H1 (cell line): ENCODE measurements around the gene VIPR1. TPM values are rescaled to one million over a fixed set of nuclear protein-coding genes. Genes with fewer than 3 reads are reported as not detected.

Experiments
- CTCF ChIA-PET: fragments of 300-600 bp; sonication (Branson Sonifier 250); formaldehyde crosslinking; loops from one replicate; lab custom pipeline; 2021; ENCODE audit not compliant: partially characterized antibody; lab: Charles Lee
- POLR2A ChIA-PET: fragments of 300-600 bp; sonication (Branson Sonifier 250); formaldehyde crosslinking; loops from one replicate; lab custom pipeline; 2021; ENCODE audit warnings: inconsistent platforms; ENCODE audit not compliant: partially characterized antibody; lab: Charles Lee
- DNase-seq, 2 experiments: peaks; one replicate each; pipeline versions ENCODE4 v3.0.0 to v3.0.0-alpha.2; 2010 to 2022; ENCODE audit warnings: low spot score in 2 of 2, low read depth in 1 of 2, mixed read lengths in 1 of 2
- FAIRE-seq: peaks from 2 replicates; lab custom pipeline; 2011; peaks lifted over from hg19 to GRCh38; lab: Jason Lieb, UNC
- H2AFZ ChIP-seq: 2 replicates; pipeline ENCODE4 v1.8.1; 2012; ENCODE audit warnings: low read length, inconsistent platforms
- H2AK5ac ChIP-seq: 2 replicates; pipeline ENCODE4 v1.6.1; 2013; ENCODE audit warnings: low read depth, low read length
- H2BK120ac ChIP-seq: replicated peaks from 2 replicates; pipeline ENCODE3; 2013; ENCODE audit warnings: low read depth, low read length, inconsistent platforms
- H2BK12ac ChIP-seq: 2 replicates; pipeline ENCODE4 v1.6.1; 2013; ENCODE audit warnings: low read depth, low read length
- H2BK15ac ChIP-seq: 2 replicates; pipeline ENCODE4 v1.6.1; 2013; ENCODE audit warnings: low read length
- H2BK20ac ChIP-seq: 2 replicates; pipeline ENCODE4 v1.6.1; 2013; ENCODE audit warnings: low read length
- H2BK5ac ChIP-seq: 2 replicates; pipeline ENCODE4 v1.6.1; 2013; ENCODE audit warnings: low read depth, low read length
- H3K14ac ChIP-seq: 2 replicates; pipeline ENCODE4 v1.6.1; 2013; ENCODE audit warnings: inconsistent platforms; ENCODE audit not compliant: insufficient read length
- H3K18ac ChIP-seq: 2 replicates; pipeline ENCODE4 v1.6.1; 2013; ENCODE audit warnings: low read length; ENCODE audit errors: extremely low read depth
- H3K23ac ChIP-seq: 2 replicates; pipeline ENCODE4 v1.6.1; 2013; ENCODE audit warnings: inconsistent platforms; ENCODE audit not compliant: insufficient read length
- H3K23me2 ChIP-seq: 2 replicates; pipeline ENCODE4 v1.6.1; 2013; ENCODE audit warnings: low read depth, low read length
- H3K27ac ChIP-seq: 2 replicates; pipeline ENCODE4 v1.6.1; 2011; ENCODE audit warnings: low read depth, low read length, inconsistent platforms
- H3K27me3 ChIP-seq, 4 experiments: replicated peaks in 1 of 4; 1 replicate in 1 of 4; 2 replicates in 3 of 4; pipeline versions ENCODE4 v1.6.1 to v1.8.1; 2011 to 2013; ENCODE audit warnings: low read length in 3 of 4, mild to moderate bottlenecking in 3 of 4, inconsistent platforms in 2 of 4, mixed read lengths in 2 of 4, moderate library complexity in 1 of 4; ENCODE audit not compliant: control insufficient read depth in 3 of 4, insufficient read depth in 3 of 4; ENCODE audit errors: extremely low read depth in 1 of 4
- H3K36me3 ChIP-seq, 4 experiments: 2 replicates each; pipeline versions ENCODE4 v1.6.1 to v1.8.1; 2011 to 2013; ENCODE audit warnings: mild to moderate bottlenecking in 4 of 4, low read length in 3 of 4, moderate library complexity in 2 of 4, control low read depth in 1 of 4, inconsistent platforms in 1 of 4; ENCODE audit not compliant: insufficient read depth in 4 of 4, control insufficient read depth in 2 of 4
- H3K4ac ChIP-seq: replicated peaks from 2 replicates; pipeline ENCODE3; 2013; ENCODE audit warnings: low read length, low read depth, mixed read lengths, inconsistent platforms; ENCODE audit not compliant: insufficient read length
- H3K4me1 ChIP-seq, 4 experiments: replicated peaks in 1 of 4; 1 replicate in 1 of 4; 2 replicates in 3 of 4; pipeline versions ENCODE4 v1.6.1 to v1.8.1; 2011 to 2013; ENCODE audit warnings: low read length in 3 of 4, inconsistent platforms in 2 of 4, mixed read lengths in 1 of 4; ENCODE audit not compliant: insufficient read depth in 4 of 4, control insufficient read depth in 3 of 4
- H3K4me2 ChIP-seq, 2 experiments: 2 replicates each; pipeline versions ENCODE4 v1.6.1 to v1.8.1; 2011 to 2013; ENCODE audit warnings: low read depth in 2 of 2, low read length in 2 of 2, control low read depth in 1 of 2, inconsistent platforms in 1 of 2, mild to moderate bottlenecking in 1 of 2; ENCODE audit not compliant: insufficient read depth in 1 of 2
- H3K4me3 ChIP-seq, 4 experiments: fragments of 200-600, 300-600 bp in 1 of 4; sonication (generic), shearing (Covaris generic), sonication (Bioruptor Twin) in 1 of 4; 2 replicates each; pipeline versions ENCODE4 v1.5.1 to v1.8.1; 2011 to 2016; ENCODE audit warnings: low read length in 4 of 4, low read depth in 3 of 4, control low read depth in 2 of 4, inconsistent platforms in 2 of 4, mild to moderate bottlenecking in 2 of 4, mixed read lengths in 1 of 4, moderate library complexity in 1 of 4; ENCODE audit not compliant: insufficient read depth in 2 of 4; ENCODE audit errors: extremely low read depth in 1 of 4
- H3K56ac ChIP-seq: replicated peaks from 2 replicates; pipeline ENCODE3; 2013; ENCODE audit warnings: low read depth, mild to moderate bottlenecking, mixed read lengths, low read length, inconsistent platforms; ENCODE audit not compliant: insufficient read length
- H3K79me1 ChIP-seq: 2 replicates; pipeline ENCODE4 v1.6.1; 2013; ENCODE audit warnings: low read depth, low read length, control low read depth
- H3K79me2 ChIP-seq, 2 experiments: 2 replicates each; pipeline versions ENCODE4 v1.6.1 to v1.8.1; 2012 to 2013; ENCODE audit warnings: low read length in 2 of 2, mild to moderate bottlenecking in 2 of 2, inconsistent platforms in 1 of 2; ENCODE audit not compliant: insufficient read depth in 2 of 2, control insufficient read depth in 1 of 2
- H3K9ac ChIP-seq, 4 experiments: replicated peaks in 1 of 4; 1 replicate in 1 of 4; 2 replicates in 3 of 4; pipeline versions ENCODE4 v1.6.1 to v1.8.1; 2011 to 2013; ENCODE audit warnings: low read depth in 3 of 4, low read length in 3 of 4, control low read depth in 2 of 4, mild to moderate bottlenecking in 2 of 4, moderate library complexity in 2 of 4, inconsistent platforms in 1 of 4; ENCODE audit errors: extremely low read depth in 1 of 4
- H3K9me3 ChIP-seq, 2 experiments: 2 replicates each; pipeline versions ENCODE4 v1.6.1 to v1.8.1; 2012 to 2013; ENCODE audit warnings: mild to moderate bottlenecking in 2 of 2, moderate library complexity in 2 of 2, control low read depth in 1 of 2, inconsistent platforms in 1 of 2, low read depth in 1 of 2, low read length in 1 of 2, mixed read lengths in 1 of 2; ENCODE audit not compliant: insufficient read depth in 2 of 2
- H4K20me1 ChIP-seq, 2 experiments: replicated peaks in 1 of 2; 2 replicates each; pipeline versions ENCODE3 to v1.8.1; 2011 to 2013; ENCODE audit warnings: inconsistent platforms in 2 of 2, low read length in 2 of 2, mild to moderate bottlenecking in 1 of 2; ENCODE audit not compliant: insufficient read depth in 2 of 2, control insufficient read depth in 1 of 2
- H4K5ac ChIP-seq: 2 replicates; pipeline ENCODE4 v1.6.1; 2013; ENCODE audit warnings: low read length, low read depth, mixed read lengths, inconsistent platforms; ENCODE audit not compliant: insufficient read length
- H4K8ac ChIP-seq: 2 replicates; pipeline ENCODE4 v1.8.0; 2013; ENCODE audit warnings: mild to moderate bottlenecking, moderate library complexity, low read length, inconsistent platforms; ENCODE audit not compliant: insufficient read depth; ENCODE audit errors: extremely low read depth
- H4K91ac ChIP-seq: replicated peaks from 2 replicates; pipeline ENCODE3; 2013; ENCODE audit warnings: low read length, mixed read lengths, inconsistent platforms; ENCODE audit not compliant: insufficient read length
- EGR1 ChIP-seq: IDR thresholded peaks from 2 replicates; pipeline ENCODE4 v1.6.1; 2011; ENCODE audit warnings: low read depth, low read length, borderline replicate concordance
- GTF2F1 ChIP-seq: IDR thresholded peaks from 2 replicates; pipeline ENCODE4 v1.6.1; 2012; ENCODE audit warnings: low read depth, low read length, improper control_type of control experiment, borderline replicate concordance
- HDAC2 ChIP-seq, 2 experiments: fragments of 300-600 bp in 1 of 2; sonication (generic) in 1 of 2; IDR thresholded peaks; 2 replicates each; pipeline ENCODE4 v1.6.1; 2011 to 2012; ENCODE audit warnings: low read depth in 2 of 2, low read length in 2 of 2, mild to moderate bottlenecking in 2 of 2, moderate library complexity in 2 of 2, borderline replicate concordance in 1 of 2, inconsistent platforms in 1 of 2
- POLR2A ChIP-seq, 2 experiments: IDR thresholded peaks; 1 replicate in 1 of 2; 2 replicates in 1 of 2; pipeline ENCODE4 v1.6.1; 2011; ENCODE audit warnings: low read depth in 2 of 2, low read length in 2 of 2, mild to moderate bottlenecking in 2 of 2; ENCODE audit errors: control extremely low read depth in 1 of 2
- POLR2AphosphoS5 ChIP-seq: IDR thresholded peaks from 2 replicates; pipeline ENCODE4 v1.6.1; 2011; ENCODE audit warnings: low read depth, low read length
- RAD21 ChIP-seq, 2 experiments: IDR thresholded peaks in 1 of 2; conservative IDR thresholded peaks in 1 of 2; 2 replicates each; pipeline ENCODE4 v1.6.1; 2011; ENCODE audit warnings: low read depth in 2 of 2, low read length in 2 of 2, improper control_type of control experiment in 1 of 2, inconsistent platforms in 1 of 2, mild to moderate bottlenecking in 1 of 2, moderate library complexity in 1 of 2
- SIRT6 ChIP-seq: IDR thresholded peaks from one replicate; pipeline ENCODE4 v1.7.1; 2012; ENCODE audit warnings: low read length, inconsistent platforms
- SP2 ChIP-seq: IDR thresholded peaks from 2 replicates; pipeline ENCODE4 v1.6.1; 2012; ENCODE audit warnings: mild to moderate bottlenecking, low read length, inconsistent platforms
- SP4 ChIP-seq: IDR thresholded peaks from 2 replicates; pipeline ENCODE4 v1.6.1; 2012; ENCODE audit warnings: low read length, inconsistent platforms
- SUZ12 ChIP-seq: fragments of 200-600 bp; sonication (generic); IDR thresholded peaks from 2 replicates; pipeline ENCODE4 v1.6.1; 2012; ENCODE audit warnings: mild to moderate bottlenecking, inconsistent platforms, low read length, moderate library complexity, mixed read lengths
- TBP ChIP-seq: IDR thresholded peaks from 2 replicates; pipeline ENCODE4 v1.6.1; 2011; ENCODE audit warnings: low read depth, low read length, improper control_type of control experiment
- USF2 ChIP-seq: IDR thresholded peaks from 2 replicates; pipeline ENCODE4 v1.6.1; 2011; ENCODE audit warnings: low read length, improper control_type of control experiment
- YY1 ChIP-seq: IDR thresholded peaks from 2 replicates; pipeline ENCODE4 v1.6.1; 2011; ENCODE audit warnings: low read depth, mild to moderate bottlenecking, low read length
- WGBS, 2 experiments: shearing (Covaris generic) in 1 of 2; methylation state at CpG; one replicate each; pipeline versions ENCODE4 v1.1.6 to v1.1.7; 2013 to 2015; ENCODE audit warnings: low lambda C conversion rate in 2 of 2, mixed read lengths in 2 of 2, inconsistent platforms in 1 of 2, low coverage in 1 of 2, missing lambda C conversion rate in 1 of 2; ENCODE audit not compliant: insufficient replicate concordance in 2 of 2, insufficient coverage in 1 of 2, insufficient read length in 1 of 2; ENCODE audit errors: extremely low coverage in 1 of 2, missing lambda C conversion rate in 1 of 2; 5-methylcytosine and 5-hydroxymethylcytosine counted together
- polyA plus RNA-seq, 7 experiments: library from polyadenylated mRNA; depleted of rRNA in 3 of 7; stranded (reverse) in 5 of 7; unstranded in 2 of 7; fragments of >200 nt in 5 of 7; fragments of 200-250 nt in 2 of 7; gene quantifications; 1 replicate in 5 of 7; 2 replicates in 1 of 7; 4 replicates in 1 of 7; pipeline versions ENCODE4 v1.2.1 to v1.2.3, GENCODE V29; 2011 to 2013; ENCODE audit warnings: missing spikeins in 2 of 7, mixed read lengths in 2 of 7
- total RNA-seq: library from RNA; stranded (reverse); fragmentation: NEBNext Ultra II Directional; extraction: Animal tissue kit (Norgen Biotek cat#: 25700); gene quantifications from 2 replicates; pipeline ENCODE4 v1.2.1, GENCODE V29; 2021

Gene VIPR1
- total and polyA plus RNA-seq, 2 of the 8 experiments (the other 6 are each of a cell fraction or from before 2014, with no cell fraction given) = 7.8 to 10.1 TPM

DNA sequence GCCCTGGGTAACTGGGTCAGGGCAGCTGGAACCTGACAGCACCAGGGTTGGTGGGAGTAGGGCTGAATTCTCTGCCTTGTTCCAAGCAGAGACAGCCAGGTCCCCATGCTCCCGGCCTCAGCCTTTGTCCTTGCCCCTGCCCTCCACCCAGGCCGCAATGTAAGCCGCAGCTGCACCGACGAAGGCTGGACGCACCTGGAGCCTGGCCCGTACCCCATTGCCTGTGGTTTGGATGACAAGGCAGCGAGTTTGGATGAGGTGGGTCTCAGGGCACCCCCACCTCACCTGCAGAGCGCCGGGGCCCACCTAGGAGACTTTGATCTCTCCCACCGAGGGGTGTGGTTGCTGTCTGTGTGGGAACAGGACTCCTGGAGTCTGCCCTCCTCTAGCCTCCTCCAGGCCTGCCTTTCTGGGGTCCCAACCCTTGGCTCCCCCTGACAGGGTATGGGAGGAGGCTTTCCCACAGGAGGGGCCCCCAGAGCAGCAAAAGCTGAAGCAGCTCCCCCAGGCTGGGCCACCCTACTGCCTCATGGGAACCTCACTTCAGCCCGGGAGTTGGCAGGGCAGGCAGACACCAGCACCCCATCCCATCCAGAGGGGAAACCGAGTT is 23.4 kb downstream of the VIPR1 start:
- Histone ChIP-seq H4K8ac (no peak overlapping the region; the same call in 1 of the 2 replicates), H2BK15ac (no peak overlapping the region), H2BK20ac (no peak overlapping the region), H3K14ac (no peak overlapping the region), H3K4ac (no peak overlapping the region), H3K79me2 (no peaks in the 10 kb centered on the region), H3K56ac (no peak overlapping the region), H3K27me3 (no peaks in the 10 kb centered on the region), H2BK12ac (no peak overlapping the region), H3K23ac (no peak overlapping the region), H3K36me3 (no peaks in the 10 kb centered on the region), H3K79me1 (no peaks in the 10 kb centered on the region), H3K23me2 (peaks cover 6% of the 10 kb centered on the region; the same call in 1 of the 2 replicates), H3K4me2 (no peak overlapping the region), H4K5ac (no peak overlapping the region), H2BK120ac (no peak overlapping the region), H3K27ac (no peak overlapping the region), H2BK5ac (no peak overlapping the region), H3K18ac (no peak overlapping the region), H2AK5ac (no peak overlapping the region), H3K4me1 (no peaks in the 10 kb centered on the region; a peak in 1 of 7 replicates), H4K91ac (no peak overlapping the region), H3K9ac (no peak overlapping the region), H3K9me3 (no peaks in the 10 kb centered on the region), H2AFZ (no peak overlapping the region), H4K20me1 (peaks cover 0 to 2% of the 10 kb centered on the region in 2 experiments), H3K4me3 (no peak overlapping the region)
- FAIRE-seq (no peak), DNase-seq (no peak)
- CTCF ChIA-PET = interaction anchor here (0.6 to 23.3 kb wide), 13 partner anchors 8 to 1086 kb away, joined by 3 to 458 read pairs (median 6); partner anchors contain the start of gene VIPR1
- POLR2A ChIA-PET = interaction anchor here (1.4 kb wide), 1 partner anchor 10 kb away, joined by 3 read pairs; no protein-coding TSS in a partner anchor
- WGBS, 2 experiments = 77% methylated on average over 11 of the region's 13 CpGs; no CpG with 5 or more reads in 1 of the 2 experiments
- TF ChIP-seq GTF2F1 (no peak), POLR2AphosphoS5 (no peak), POLR2A (IDR thresholded peaks at IDR 0.05; ENCODE audit: control extremely low read depth in 1 of 2, low read depth in 2 of 2, low read length in 2 of 2) (no peak), SIRT6 (no peak), EGR1 (no peak), TBP (no peak), YY1 (no peak), HDAC2 (IDR thresholded peaks at IDR 0.05; ENCODE audit: borderline replicate concordance in 1 of 2, low read depth in 2 of 2, low read length in 2 of 2) (no peak), SUZ12 (no peak), RAD21 (IDR thresholded peaks at IDR 0.05 in 1 of 2, conservative IDR thresholded peaks at IDR 0.05 in 1 of 2; ENCODE audit: low read depth in 2 of 2, low read length in 2 of 2) (no peak), SP4 (no peak), SP2 (no peak), USF2 (no peak)
